GM18498 (cell line): ENCODE data around the gene FAAP100.

Source experiments
- ATAC-seq: cut with Tn5 transposase; IDR thresholded peaks from one replicate; pipeline ENCODE4 v1.9.1; 2021; ENCODE audit warnings: mild to moderate bottlenecking, moderate library complexity; ENCODE audit not compliant: unreplicated experiment

Gene FAAP100

GRCh38 chr17:81526662-81527571, 25.2 kb downstream of the FAAP100 start:
- no peak for ATAC-seq

DNA sequence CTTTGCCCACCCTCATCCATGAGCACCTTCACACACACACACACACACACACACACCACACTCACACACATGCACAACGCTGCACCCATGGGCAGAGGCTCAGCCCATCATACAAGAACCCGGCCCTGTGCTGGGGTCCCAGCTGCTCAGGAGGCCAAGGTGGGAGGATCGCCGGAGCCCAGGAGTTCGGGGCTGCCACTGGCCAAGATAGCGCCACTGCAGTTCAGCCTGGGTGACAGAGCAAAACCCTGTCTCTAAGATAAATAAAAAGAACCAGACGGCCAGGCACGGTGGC, 27.3 kb downstream of the FAAP100 start:
- ATAC-seq, result no peak

GRCh38 chr17:81524039-81524864, 27.9 kb downstream of the FAAP100 start:
- no peak for ATAC-seq

GRCh38 chr17:81523402-81524038, 28.6 kb downstream of the FAAP100 start:
- no peak for ATAC-seq

DNA sequence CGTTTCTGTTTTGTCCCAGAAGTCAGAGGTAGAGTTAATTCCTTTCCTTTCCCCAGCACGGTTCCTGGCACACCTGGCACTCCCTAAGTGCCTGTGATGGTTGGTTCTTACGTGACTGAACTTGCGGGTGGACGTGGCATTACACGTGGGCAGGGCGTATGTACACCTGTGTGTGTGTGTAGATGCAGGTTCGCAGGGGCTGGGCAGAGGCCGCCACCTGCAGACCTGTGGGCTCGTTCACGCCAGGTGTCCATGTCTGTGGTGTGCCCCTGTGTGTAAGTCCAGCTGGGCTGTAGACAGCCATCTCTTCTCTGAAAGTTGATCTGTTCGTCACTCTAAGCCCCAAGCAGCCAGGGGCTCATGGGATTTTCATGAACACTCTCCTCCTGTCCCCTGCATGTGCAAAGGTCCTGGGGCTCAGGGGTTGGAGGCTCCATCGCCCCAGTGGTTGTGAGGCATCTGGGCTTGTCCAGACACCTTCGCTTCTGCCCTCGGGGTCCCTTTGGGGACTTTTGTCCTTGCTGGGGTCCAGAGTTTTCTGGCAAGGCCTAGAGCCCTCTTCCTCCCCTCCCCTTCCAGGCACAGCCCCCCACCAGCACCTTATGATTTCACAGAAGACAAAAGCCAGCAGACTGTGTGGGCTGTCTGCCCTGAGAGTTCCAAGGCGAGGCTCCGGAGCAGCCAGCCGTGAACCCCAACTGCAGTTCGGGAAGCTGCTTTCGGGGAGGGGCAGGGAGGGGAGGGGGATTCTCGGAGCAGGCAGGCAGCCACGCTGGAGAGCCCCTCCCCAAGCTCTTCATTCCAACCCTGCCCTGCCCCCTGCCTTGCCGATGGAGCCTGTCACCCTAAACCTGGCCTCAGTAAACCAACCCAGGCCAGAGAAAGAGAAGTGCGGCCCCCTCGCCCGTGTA, 29.4 kb downstream of the FAAP100 start:
- no peak for ATAC-seq

- no peak for ATAC-seq
Measured at GRCh38 chr17:81520021-81520901, 31.9 kb downstream of the FAAP100 start.

DNA sequence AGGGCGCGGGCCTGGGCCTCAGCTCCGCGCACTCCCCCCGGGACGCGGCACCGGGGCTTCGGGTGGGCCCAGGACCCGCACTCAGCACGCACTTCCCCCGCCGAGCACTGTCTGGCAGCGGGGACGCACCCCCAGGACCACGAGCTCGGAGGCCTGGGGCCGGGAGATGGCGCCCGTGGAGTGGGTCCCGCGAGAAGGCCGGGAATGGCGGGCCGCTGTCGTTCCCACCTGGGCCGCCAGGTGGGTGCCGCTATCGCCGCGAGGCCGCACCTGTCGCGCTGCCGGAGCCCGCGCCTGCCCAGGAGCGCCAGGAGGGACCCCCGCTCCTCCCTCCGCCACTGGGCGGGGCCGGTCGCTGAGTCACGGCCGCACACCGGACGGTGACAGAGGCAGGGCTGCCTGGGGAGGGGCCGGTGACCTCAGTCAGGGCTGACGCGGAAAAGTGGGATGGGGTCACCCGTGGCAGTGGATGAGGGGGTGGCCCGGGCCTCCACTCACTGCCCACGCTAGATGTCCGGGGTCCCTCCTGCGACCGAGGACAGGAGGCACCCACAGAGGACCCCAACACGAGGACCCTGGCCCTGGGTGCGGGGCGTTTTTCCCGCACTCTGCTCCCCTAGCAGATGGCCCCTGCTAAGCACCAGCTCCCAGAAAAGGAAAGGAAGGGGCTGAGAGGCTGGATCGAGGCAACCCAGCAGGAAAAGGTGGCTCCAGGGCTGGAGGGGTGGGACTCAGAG, 32.7 kb downstream of the FAAP100 start:
- no peak for ATAC-seq

DNA sequence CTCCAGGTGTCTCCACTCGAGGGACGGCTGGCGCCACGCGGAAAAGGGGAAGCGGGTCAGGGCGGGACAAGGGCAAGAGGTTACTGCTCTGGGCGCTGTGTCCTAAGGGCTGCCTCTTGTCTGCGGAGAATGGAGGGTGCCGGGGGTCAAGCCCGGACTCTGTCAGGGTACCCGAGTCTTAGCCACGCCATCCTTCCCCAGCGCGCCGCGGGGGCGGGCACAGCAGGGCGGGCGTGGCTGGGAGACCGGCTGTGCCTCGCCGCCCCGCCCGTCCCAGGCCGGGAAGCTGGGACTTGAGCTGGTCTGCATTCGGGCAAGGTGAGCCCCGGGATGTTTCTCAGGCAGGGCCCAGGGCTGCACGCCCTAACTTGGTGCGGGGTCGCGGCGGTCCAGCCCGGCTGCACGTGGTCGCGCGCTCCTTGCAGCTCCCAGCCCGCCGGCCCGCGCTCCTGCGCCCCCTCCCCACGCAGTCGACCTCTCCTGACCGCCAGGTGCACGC, 33.3 kb downstream of the FAAP100 start:
- no peak for ATAC-seq

- no peak for ATAC-seq
Measured at GRCh38 chr17:81518113-81518784, 33.9 kb downstream of the FAAP100 start.

DNA sequence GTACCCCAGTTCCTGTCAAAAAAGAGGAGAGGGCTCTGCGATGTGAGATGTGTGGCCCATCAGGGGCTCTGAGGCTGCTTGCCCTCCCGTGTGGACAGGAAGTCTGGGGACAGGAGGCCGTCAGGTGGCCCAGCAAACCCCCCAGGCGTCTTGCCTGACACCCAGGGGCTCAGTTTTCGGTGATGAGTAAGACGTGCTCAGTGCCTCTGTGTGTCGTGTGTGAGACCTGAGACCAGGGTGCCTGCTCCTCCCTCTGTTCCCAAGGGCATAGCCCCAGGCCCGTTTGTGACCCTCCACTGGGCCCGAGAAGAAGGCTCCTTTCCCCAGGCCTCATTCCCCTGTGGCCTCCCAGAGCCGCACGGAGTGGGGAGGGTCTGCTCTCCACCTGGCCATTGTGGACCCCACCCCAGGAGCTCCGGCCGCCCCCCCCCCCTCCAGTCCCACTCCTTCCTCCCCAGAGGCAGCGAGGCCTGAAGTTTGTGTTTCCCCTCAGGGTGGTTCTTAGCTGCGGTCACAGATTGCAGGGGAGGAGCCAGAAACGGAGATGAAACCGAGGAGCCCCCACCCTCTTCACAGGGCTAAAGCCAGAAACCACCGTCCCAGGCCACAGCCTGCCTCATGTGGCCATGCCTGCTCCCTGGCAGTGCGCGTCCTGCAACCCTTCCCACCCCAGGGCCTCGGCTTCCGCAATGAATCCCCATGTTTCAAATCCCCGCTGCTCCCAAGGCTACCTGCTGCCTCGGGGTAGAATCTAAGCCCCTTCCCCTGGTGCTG, 34.6 kb downstream of the FAAP100 start:
- peak; percentile 22 for ATAC-seq

- ATAC-seq, result no peak
Measured at GRCh38 chr17:81517009-81517338, 35.2 kb downstream of the FAAP100 start.

DNA sequence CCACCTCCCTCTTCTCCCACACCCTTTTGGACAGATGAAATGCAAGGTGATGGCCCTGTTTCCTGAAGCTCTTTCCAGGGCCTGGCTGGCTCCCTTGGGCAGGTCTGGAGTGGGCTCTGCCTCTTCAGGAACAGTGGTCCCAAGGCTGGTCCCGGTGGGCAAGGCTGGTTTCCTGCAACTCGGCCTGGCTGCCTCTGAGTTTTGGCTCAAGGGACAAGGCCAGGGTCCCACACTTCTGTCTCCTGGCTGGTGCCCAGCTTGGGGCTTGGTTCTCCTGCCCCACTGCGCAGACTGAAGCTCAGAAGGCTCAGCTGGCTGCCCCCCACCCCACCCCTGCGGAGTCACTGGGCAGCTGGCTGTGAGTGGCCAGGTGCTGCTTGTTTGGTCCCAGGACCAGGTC, 35.7 kb downstream of the FAAP100 start:
- no peak for ATAC-seq

- ATAC-seq, result no peak
Measured at GRCh38 chr17:81515530-81516041, 36.6 kb downstream of the FAAP100 start.

DNA sequence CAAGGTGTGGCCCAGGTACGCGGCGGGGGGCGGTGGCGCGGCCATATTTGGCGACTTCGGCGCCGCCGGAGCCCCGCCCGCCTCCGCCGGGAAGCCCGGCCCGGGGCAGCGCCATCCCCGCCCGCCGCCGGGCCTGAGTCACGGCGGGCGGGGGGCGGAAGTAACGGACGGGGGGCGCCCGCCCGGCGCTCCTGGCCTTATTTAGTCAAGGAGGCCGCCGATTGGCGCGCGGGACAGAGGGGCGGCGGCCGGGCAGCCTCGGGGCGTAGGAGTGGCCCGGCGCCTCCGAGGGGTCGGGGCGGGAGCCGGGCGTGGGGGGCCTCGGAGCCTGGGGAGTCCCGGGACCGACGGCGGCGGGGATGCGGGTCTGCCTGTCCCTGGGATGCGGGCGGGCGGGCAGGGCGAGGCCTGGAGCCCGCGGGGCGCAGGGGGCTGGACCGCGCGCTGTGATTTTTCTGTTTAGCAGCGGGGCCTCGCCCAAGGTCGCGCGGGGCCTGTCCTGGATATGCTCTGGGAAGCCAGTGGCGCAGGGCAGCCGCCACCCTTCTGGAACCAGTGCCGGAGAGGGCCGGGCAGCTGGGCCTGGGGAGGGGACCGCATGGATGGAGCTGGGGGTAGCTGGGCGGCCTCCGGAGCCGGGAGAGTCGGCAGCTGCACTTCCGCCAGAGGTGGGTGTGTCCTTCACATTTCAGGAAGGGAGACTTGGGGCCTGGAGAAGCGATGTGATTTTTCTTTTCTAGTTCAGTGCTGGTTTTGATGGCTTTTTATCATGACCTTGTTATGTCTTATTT, 37.2 kb downstream of the FAAP100 start:
- peak; percentile 21 for ATAC-seq

DNA sequence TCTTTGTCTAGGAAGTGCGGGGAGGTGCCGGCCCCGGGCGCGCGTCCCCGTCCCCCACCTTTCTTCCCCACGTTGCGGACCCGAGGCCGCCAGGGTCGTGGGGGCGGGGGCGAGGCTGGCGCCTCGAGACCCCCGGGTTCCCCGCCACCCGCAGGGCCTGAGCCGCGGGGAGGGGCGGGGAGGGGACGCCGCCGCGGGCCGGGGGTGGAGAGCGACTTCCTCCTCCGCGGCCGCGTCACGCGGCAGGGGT, 37.7 kb downstream of the FAAP100 start:
- no peak for ATAC-seq

- ATAC-seq, result peak; percentile 0
Measured at GRCh38 chr17:81513753-81514488, 38.2 kb downstream of the FAAP100 start.
